H1 (cell line): ENCODE measurements around the gene MARK1. TPM values are rescaled to one million over a fixed set of nuclear protein-coding genes. Genes with fewer than 3 reads are reported as not detected.

Source experiments
- ASH2L ChIP-seq: fragments of 200-600, 300-600 bp; sonication (generic); IDR thresholded peaks from one replicate; pipeline ENCODE4 v1.7.1; 2017; ENCODE audit warnings: low read length
- CTCF ChIP-seq, 3 experiments: IDR thresholded peaks; 1 replicate in 2 of 3; 2 replicates in 1 of 3; pipeline versions ENCODE4 v1.5.1 to v1.6.1; 2011; ENCODE audit warnings: low read length in 3 of 3, mild to moderate bottlenecking in 3 of 3, inconsistent platforms in 2 of 3, low read depth in 1 of 3, moderate library complexity in 1 of 3; ENCODE audit not compliant: insufficient read depth in 1 of 3; ENCODE audit errors: control extremely low read depth in 1 of 3
- TEAD4 ChIP-seq: IDR thresholded peaks from 2 replicates; pipeline ENCODE4 v1.6.1; 2012; ENCODE audit warnings: low read depth, low read length, inconsistent platforms, mixed read lengths
- polyA plus RNA-seq, 7 experiments: library from polyadenylated mRNA; depleted of rRNA in 3 of 7; stranded (reverse) in 5 of 7; unstranded in 2 of 7; fragments of >200 nt in 5 of 7; fragments of 200-250 nt in 2 of 7; gene quantifications; 1 replicate in 5 of 7; 2 replicates in 1 of 7; 4 replicates in 1 of 7; pipeline versions ENCODE4 v1.2.1 to v1.2.3, GENCODE V29; 2011 to 2013; ENCODE audit warnings: missing spikeins in 2 of 7, mixed read lengths in 2 of 7
- total RNA-seq: library from RNA; stranded (reverse); fragmentation: NEBNext Ultra II Directional; extraction: Animal tissue kit (Norgen Biotek cat#: 25700); gene quantifications from 2 replicates; pipeline ENCODE4 v1.2.1, GENCODE V29; 2021

Gene MARK1
- total and polyA plus RNA-seq, 2 of the 8 experiments (the other 6 are each of a cell fraction or from before 2014, with no cell fraction given): 5.5 to 20.5 TPM

- no peak for TF ChIP-seq ASH2L
- no peak for TF ChIP-seq TEAD4
- TF ChIP-seq CTCF (IDR thresholded peaks at IDR 0.05; ENCODE audit: control extremely low read depth in 1 of 3, insufficient read depth in 1 of 3, low read depth in 1 of 3, low read length in 3 of 3): no peak
- TF ChIP-seq, all 59 proteins: peak for 8
These were observed at the start of gene MARK1 (continued) for GRCh38 chr1:220527908-220528678.
